GM23338 (cell line): ENCODE data around the gene MYL6. TPM values are rescaled to one million over a fixed set of nuclear protein-coding genes. Genes with fewer than 3 reads are reported as not detected.
"Not testable (repeated sequence)": the region's sequence is repeated elsewhere in the genome, so short reads cannot be mapped to it uniquely, and the experiment has no call there.

Source experiments
- ATAC-seq: fragments of 200-7000 bp; cut with Tn5 transposase; 3 replicates; pipeline ENCODE4 v1.9.1; 2020
- DNase-seq: peaks from one replicate; pipeline ENCODE4 v3.0.0-alpha.2; 2015; ENCODE audit warnings: low spot score
- H2AFZ ChIP-seq: fragments of 200-600 bp; sonication (generic); 2 replicates; pipeline ENCODE4 v1.8.0; 2016; ENCODE audit warnings: antibody characterized with exemption, mild to moderate bottlenecking, moderate library complexity
- H3F3A ChIP-seq: fragments of 200-600 bp; sonication (generic); replicated peaks from 2 replicates; pipeline ENCODE4 v1.8.0; 2017; ENCODE audit warnings: antibody characterized with exemption, mixed run types, low read depth
- H3K27ac ChIP-seq: fragments of 200-600 bp; sonication (generic); 2 replicates; pipeline ENCODE4 v1.6.1; 2016; ENCODE audit warnings: low read depth
- H3K27me3 ChIP-seq: fragments of 200-600 bp; sonication (generic); 2 replicates; pipeline ENCODE4 v1.8.0; 2016; ENCODE audit warnings: mild to moderate bottlenecking, mixed run types, moderate library complexity; ENCODE audit not compliant: insufficient read depth
- H3K36me3 ChIP-seq: fragments of 200-600 bp; sonication (generic); 2 replicates; pipeline ENCODE4 v1.8.0; 2016; ENCODE audit warnings: mild to moderate bottlenecking; ENCODE audit not compliant: insufficient read depth
- H3K4me1 ChIP-seq: fragments of 200-600 bp; sonication (generic); 2 replicates; pipeline ENCODE4 v1.8.0; 2016; ENCODE audit warnings: mild to moderate bottlenecking, moderate library complexity; ENCODE audit not compliant: insufficient read depth
- H3K4me2 ChIP-seq: fragments of 200-600 bp; sonication (generic); 2 replicates; pipeline ENCODE4 v1.7.1; 2017; ENCODE audit warnings: mixed run types
- H3K4me3 ChIP-seq: fragments of 200-600 bp; sonication (generic); 2 replicates; pipeline ENCODE4 v1.6.1; 2016; ENCODE audit warnings: mixed run types
- H3K79me2 ChIP-seq: fragments of 200-600 bp; sonication (generic); replicated peaks from 2 replicates; pipeline ENCODE4 v1.8.0; 2017; ENCODE audit warnings: mild to moderate bottlenecking; ENCODE audit not compliant: insufficient read depth
- H3K9me2 ChIP-seq: fragments of 200-600 bp; sonication (generic); 2 replicates; pipeline ENCODE4 v1.8.0; 2017; ENCODE audit not compliant: insufficient read depth
- H4K20me1 ChIP-seq: fragments of 200-600 bp; sonication (generic); replicated peaks from 2 replicates; pipeline ENCODE4 v1.8.0; 2017; ENCODE audit warnings: mild to moderate bottlenecking; ENCODE audit not compliant: insufficient read depth
- H3K27ac Mint-ChIP-seq: 2 replicates; pipeline ENCODE4 v1.8.0; 2020; ENCODE audit warnings: inconsistent platforms, mild to moderate bottlenecking, moderate library complexity, mixed read lengths
- H3K27me3 Mint-ChIP-seq: 3 replicates; pipeline ENCODE4 v1.8.0; 2022; ENCODE audit warnings: low read depth, mild to moderate bottlenecking, moderate library complexity, mixed read lengths, inconsistent platforms; ENCODE audit not compliant: insufficient read depth, poor library complexity
- H3K36me3 Mint-ChIP-seq: 3 replicates; pipeline ENCODE4 v1.8.0; 2021; ENCODE audit warnings: low read depth, mild to moderate bottlenecking, inconsistent platforms, moderate library complexity, mixed read lengths
- H3K4me1 Mint-ChIP-seq: 3 replicates; pipeline ENCODE4 v1.8.0; 2020; ENCODE audit warnings: mild to moderate bottlenecking, inconsistent platforms, mixed read lengths
- H3K4me3 Mint-ChIP-seq: 3 replicates; pipeline ENCODE4 v1.8.0; 2021; ENCODE audit warnings: moderate library complexity, mild to moderate bottlenecking, inconsistent platforms, mixed read lengths
- H3K9me3 Mint-ChIP-seq: 3 replicates; pipeline ENCODE4 v1.8.0; 2020; ENCODE audit warnings: moderate library complexity, mild to moderate bottlenecking, inconsistent platforms, mixed read lengths
- CREB1 ChIP-seq: fragments of 250-450 bp; sonication (Bioruptor Pico); IDR thresholded peaks from 2 replicates; pipeline ENCODE4 v1.5.0; 2020; ENCODE audit warnings: low read depth, mild to moderate bottlenecking, moderate library complexity
- NANOG ChIP-seq: IDR thresholded peaks from 2 replicates; pipeline ENCODE4 v1.6.1; 2016; ENCODE audit warnings: antibody characterized with exemption, borderline replicate concordance
- POLR2AphosphoS5 ChIP-seq: IDR thresholded peaks from 2 replicates; pipeline ENCODE4 v1.6.1; 2016; ENCODE audit warnings: antibody characterized with exemption, low read depth
- STAT1 ChIP-seq: IDR thresholded peaks from one replicate; pipeline ENCODE4 v1.6.1; 2016; ENCODE audit warnings: antibody characterized with exemption; ENCODE audit not compliant: unreplicated experiment
- ZNF114 ChIP-seq: fragments of 250-450 bp; sonication (Bioruptor Pico); IDR thresholded peaks from 2 replicates; pipeline ENCODE4 v1.5.0; 2020; ENCODE audit warnings: mild to moderate bottlenecking, moderate library complexity
- polyA plus RNA-seq: library from polyadenylated mRNA; unstranded; fragments of >200 nt; fragmentation: Nextera tagmentation; extraction: Ambion mirVana; gene quantifications from 2 replicates; pipeline ENCODE4 v1.2.1, GENCODE V29; 2016
- total RNA-seq: library from RNA; depleted of rRNA; stranded (reverse); fragments of >200 nt; shearing (Covaris generic); gene quantifications from 2 replicates; pipeline ENCODE4 v1.2.3, GENCODE V29; 2014
- TF ChIP-seq, protein P1 (sequence below): IDR thresholded peaks from 2 replicates; pipeline ENCODE4 v1.6.1; 2016; ENCODE audit warnings: antibody characterized with exemption
- TF ChIP-seq, protein P2 (sequence below): IDR thresholded peaks from one replicate; pipeline ENCODE4 v1.6.1; 2018; ENCODE audit warnings: antibody characterized with exemption; ENCODE audit not compliant: unreplicated experiment

Gene MYL6
- total and polyA plus RNA-seq, 2 experiments from 2014 or later, result 1,092 to 1,545 TPM

DNA sequence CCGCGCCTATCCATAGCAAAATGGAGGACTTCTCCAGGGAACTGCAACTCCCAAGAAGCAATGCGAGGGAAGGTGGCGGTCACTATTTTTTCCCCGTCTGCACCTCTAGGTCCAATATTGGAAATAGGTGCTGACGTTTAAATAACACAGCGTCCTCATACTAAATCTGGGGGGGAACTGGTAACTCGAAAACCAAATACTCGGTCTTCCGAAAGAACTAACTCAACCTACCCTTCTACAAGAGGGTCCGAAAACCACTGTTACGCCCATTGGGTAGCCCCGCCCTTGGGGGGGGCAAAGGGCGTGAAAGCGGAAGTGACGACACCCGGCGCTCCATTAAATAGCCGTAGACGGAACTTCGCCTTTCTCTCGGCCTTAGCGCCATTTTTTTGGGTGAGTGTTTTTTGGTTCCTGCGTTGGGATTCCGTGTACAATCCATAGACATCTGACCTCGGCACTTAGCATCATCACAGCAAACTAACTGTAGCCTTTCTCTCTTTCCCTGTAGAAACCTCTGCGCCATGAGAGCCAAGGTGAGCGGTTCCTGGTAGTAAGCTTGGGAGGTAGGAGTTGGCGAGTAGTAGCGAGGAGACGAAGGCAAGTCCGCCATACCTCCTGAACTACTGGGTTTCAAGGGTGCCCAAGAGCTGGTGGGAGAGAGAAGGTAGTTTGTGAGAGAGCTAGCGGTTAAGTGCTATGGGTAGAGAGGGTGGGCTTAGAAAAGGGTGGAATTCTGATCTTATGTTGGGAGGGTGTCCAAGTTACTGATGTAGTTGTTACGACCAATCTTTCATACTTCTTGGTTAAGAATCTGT is 41.7 kb upstream of the MYL6 start, which contains the start of gene RPL41:
TSS of gene RPL41 (plus strand) at position 367 of the 815 bp plus-strand sequence.
- H3K9me3 Mint-ChIP-seq, result peaks cover 6% of the 10 kb centered on the region; the same call in 2 of the 3 replicates
- Histone ChIP-seq H3K9me2 (no peaks in the 10 kb centered on the region), H2AFZ (peak within 1 kb of the TSS; percentile 6), H3K27me3 (no peaks in the 10 kb centered on the region), H3K79me2 (peaks cover 12% of the 10 kb centered on the region), H3K4me3 (peak within 1 kb of the TSS; percentile 86), H3F3A (peaks cover 26% of the 10 kb centered on the region), H4K20me1 (no peaks in the 10 kb centered on the region), H3K36me3 (peaks cover 10% of the 10 kb centered on the region; the same call in 1 of the 2 replicates), H3K4me1 (peaks cover 10% of the 10 kb centered on the region), H3K27ac (peak within 1 kb of the TSS; percentile 96), H3K4me2 (peak within 1 kb of the TSS; percentile 90)
- H3K36me3 Mint-ChIP-seq, result peaks cover 61% of the 10 kb centered on the region
- peaks cover 22% of the 10 kb centered on the region for H3K27me3 Mint-ChIP-seq
- H3K4me1 Mint-ChIP-seq, result peaks cover 19% of the 10 kb centered on the region
- H3K4me3 Mint-ChIP-seq, result peak within 1 kb of the TSS; percentile 94
- ATAC-seq, result peak; percentile 17
- peak within 1 kb of the TSS; percentile 100 for H3K27ac Mint-ChIP-seq
- TF ChIP-seq STAT1, result no peak
- TF ChIP-seq ZNF114 (CRISPR knock-in tag), result no peak
- TF ChIP-seq POLR2AphosphoS5, result peak; percentile 100
- TF ChIP-seq, protein P1, sequence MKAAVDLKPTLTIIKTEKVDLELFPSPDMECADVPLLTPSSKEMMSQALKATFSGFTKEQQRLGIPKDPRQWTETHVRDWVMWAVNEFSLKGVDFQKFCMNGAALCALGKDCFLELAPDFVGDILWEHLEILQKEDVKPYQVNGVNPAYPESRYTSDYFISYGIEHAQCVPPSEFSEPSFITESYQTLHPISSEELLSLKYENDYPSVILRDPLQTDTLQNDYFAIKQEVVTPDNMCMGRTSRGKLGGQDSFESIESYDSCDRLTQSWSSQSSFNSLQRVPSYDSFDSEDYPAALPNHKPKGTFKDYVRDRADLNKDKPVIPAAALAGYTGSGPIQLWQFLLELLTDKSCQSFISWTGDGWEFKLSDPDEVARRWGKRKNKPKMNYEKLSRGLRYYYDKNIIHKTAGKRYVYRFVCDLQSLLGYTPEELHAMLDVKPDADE, result peak; percentile 76
- TF ChIP-seq, protein P2, sequence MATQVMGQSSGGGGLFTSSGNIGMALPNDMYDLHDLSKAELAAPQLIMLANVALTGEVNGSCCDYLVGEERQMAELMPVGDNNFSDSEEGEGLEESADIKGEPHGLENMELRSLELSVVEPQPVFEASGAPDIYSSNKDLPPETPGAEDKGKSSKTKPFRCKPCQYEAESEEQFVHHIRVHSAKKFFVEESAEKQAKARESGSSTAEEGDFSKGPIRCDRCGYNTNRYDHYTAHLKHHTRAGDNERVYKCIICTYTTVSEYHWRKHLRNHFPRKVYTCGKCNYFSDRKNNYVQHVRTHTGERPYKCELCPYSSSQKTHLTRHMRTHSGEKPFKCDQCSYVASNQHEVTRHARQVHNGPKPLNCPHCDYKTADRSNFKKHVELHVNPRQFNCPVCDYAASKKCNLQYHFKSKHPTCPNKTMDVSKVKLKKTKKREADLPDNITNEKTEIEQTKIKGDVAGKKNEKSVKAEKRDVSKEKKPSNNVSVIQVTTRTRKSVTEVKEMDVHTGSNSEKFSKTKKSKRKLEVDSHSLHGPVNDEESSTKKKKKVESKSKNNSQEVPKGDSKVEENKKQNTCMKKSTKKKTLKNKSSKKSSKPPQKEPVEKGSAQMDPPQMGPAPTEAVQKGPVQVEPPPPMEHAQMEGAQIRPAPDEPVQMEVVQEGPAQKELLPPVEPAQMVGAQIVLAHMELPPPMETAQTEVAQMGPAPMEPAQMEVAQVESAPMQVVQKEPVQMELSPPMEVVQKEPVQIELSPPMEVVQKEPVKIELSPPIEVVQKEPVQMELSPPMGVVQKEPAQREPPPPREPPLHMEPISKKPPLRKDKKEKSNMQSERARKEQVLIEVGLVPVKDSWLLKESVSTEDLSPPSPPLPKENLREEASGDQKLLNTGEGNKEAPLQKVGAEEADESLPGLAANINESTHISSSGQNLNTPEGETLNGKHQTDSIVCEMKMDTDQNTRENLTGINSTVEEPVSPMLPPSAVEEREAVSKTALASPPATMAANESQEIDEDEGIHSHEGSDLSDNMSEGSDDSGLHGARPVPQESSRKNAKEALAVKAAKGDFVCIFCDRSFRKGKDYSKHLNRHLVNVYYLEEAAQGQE, result no peak
- peak; percentile 94 for TF ChIP-seq CREB1 (CRISPR knock-in tag)
- peak; percentile 46; the same call in 1 of the 2 replicates for TF ChIP-seq NANOG
- DNase-seq, result peak; percentile 97

DNA sequence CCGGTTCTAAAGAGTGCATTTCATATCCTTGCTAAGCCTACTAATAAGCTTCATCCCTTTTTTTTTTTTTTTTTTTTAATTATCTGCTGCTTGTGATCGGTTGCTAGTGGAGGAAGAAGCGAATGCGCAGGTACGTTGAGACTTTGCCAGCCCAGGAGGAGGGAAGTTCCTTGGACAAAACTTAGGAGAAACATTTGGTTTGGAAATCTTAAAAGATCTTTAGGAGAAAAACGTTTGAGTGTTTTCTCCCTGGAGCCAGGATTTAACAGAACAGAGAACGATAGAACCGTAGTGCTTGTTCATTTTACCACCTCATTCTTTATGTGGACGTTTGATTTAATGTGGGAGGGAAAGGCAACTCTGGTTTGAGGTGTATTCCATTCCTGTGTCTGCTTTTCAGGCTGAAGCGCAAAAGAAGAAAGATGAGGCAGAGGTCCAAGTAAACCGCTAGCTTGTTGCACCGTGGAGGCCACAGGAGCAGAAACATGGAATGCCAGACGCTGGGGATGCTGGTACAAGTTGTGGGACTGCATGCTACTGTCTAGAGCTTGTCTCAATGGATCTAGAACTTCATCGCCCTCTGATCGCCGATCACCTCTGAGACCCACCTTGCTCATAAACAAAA is 41.0 kb upstream of the MYL6 start:
- peaks cover 19% of the 10 kb centered on the region for H3K4me1 Mint-ChIP-seq

More for the DNA sequence above, 41.0 kb upstream of the MYL6 start:
- Mint-ChIP-seq H3K4me3 (peak overlapping the region; percentile 94), H3K36me3 (peaks cover 55% of the 10 kb centered on the region), H3K27me3 (peaks cover 21% of the 10 kb centered on the region), H3K27ac (peak overlapping the region; percentile 100)
- H3F3A ChIP-seq, result peaks cover 26% of the 10 kb centered on the region
- not testable (repeated sequence) for H4K20me1 ChIP-seq, H3K4me1 ChIP-seq, H3K9me2 ChIP-seq, H3K27me3 ChIP-seq, H2AFZ ChIP-seq, ATAC-seq, H3K9me3 Mint-ChIP-seq, DNase-seq, H3K36me3 ChIP-seq
- peaks cover 12% of the 10 kb centered on the region for H3K79me2 ChIP-seq
- H3K27ac ChIP-seq, result peak overlapping the region; percentile 96
- H3K4me3 ChIP-seq, result peak overlapping the region; percentile 86
- H3K4me2 ChIP-seq, result peak overlapping the region; percentile 90
